KBM-7 (cell line): ENCODE measurements around the gene PROB1.
"Not testable (repeated sequence)": the region's sequence is repeated elsewhere in the genome, so short reads cannot be mapped to it uniquely, and the experiment has no call there.

Experiments used
- DNase-seq: peaks from one replicate; pipeline ENCODE4 v3.0.0-alpha.2; 2015
- in situ Hi-C: fragments of 300-500 bp; cut with MboI; formaldehyde crosslinking; loops from 2 replicates; pipeline ENCODE4 v1.14.3; 2020; ENCODE audit warnings: low sequenced_read_pairs, low pct_unique_long_range_greater_than_20kb, mixed read lengths

The PROB1 gene

GRCh38 chr5:139396691-139397090 is 1.8 kb upstream of the PROB1 start:
- no peak for DNase-seq
- in situ Hi-C loops, result no loop called here

GRCh38 chr5:139395844-139396640 is 1.1 kb upstream of the PROB1 start:
- in situ Hi-C loops, result no loop called here
- no peak for DNase-seq

GRCh38 chr5:139394123-139394653 is 716 bp downstream of the PROB1 start:
- in situ Hi-C loops, result no loop called here
- no peak for DNase-seq

GRCh38 chr5:139393497-139394122 is 1.3 kb downstream of the PROB1 start:
- no peak for DNase-seq
- in situ Hi-C loops, result no loop called here

- DNase-seq, result peak; percentile 95
Measured at GRCh38 chr5:139392678-139393496, 2.0 kb downstream of the PROB1 start.

GRCh38 chr5:139392324-139392677 is 2.6 kb downstream of the PROB1 start:
- no peak for DNase-seq
- in situ Hi-C loops, result no loop called here

More at GRCh38 chr5:139392678-139393496, 2.0 kb downstream of the PROB1 start:
- in situ Hi-C loops, result no loop called here

GRCh38 chr5:139391570-139392323 is 3.2 kb downstream of the PROB1 start:
- in situ Hi-C loops, result no loop called here
- DNase-seq, result no peak

GRCh38 chr5:139390639-139391569 is 4.0 kb downstream of the PROB1 start:
- no peak for DNase-seq
- in situ Hi-C loops, result no loop called here

- DNase-seq, result peak; percentile 48
- in situ Hi-C loops, result no loop called here
Measured at GRCh38 chr5:139389701-139390638, 4.9 kb downstream of the PROB1 start, which contains the start of gene MZB1. Gene MZB1 (minus strand): TSS chr5:139389913. CDS start chr5:139389856, 57 bp downstream.

- in situ Hi-C loops, result no loop called here
- peak; percentile 90 for DNase-seq
Measured at GRCh38 chr5:139388198-139388821, 6.6 kb downstream of the PROB1 start.

- in situ Hi-C loops, result no loop called here
- DNase-seq, result peak; percentile 24
Measured at GRCh38 chr5:139387611-139388197, 7.2 kb downstream of the PROB1 start.

- DNase-seq, in situ Hi-C loops: not testable (repeated sequence)
Measured at GRCh38 chr5:139386956-139387355, 7.9 kb downstream of the PROB1 start.

- DNase-seq, result no peak
- in situ Hi-C loops, result no loop called here
Measured at GRCh38 chr5:139386050-139386438, 8.9 kb downstream of the PROB1 start.

- DNase-seq, result peak; percentile 29
- in situ Hi-C loops, result no loop called here
Measured at GRCh38 chr5:139385061-139386049, 9.5 kb downstream of the PROB1 start.

GRCh38 chr5:139384591-139385051 is 10.3 kb downstream of the PROB1 start:
- in situ Hi-C loops, result no loop called here
- DNase-seq, result no peak
